ENCODE measurements around the gene PNLIP.

GRCh38 chr10:116554628-116555027, 8.9 kb downstream of the PNLIP start:
- TF ChIP-seq POLR2A (IDR thresholded peaks at IDR 0.05) (no peak), CTCF (IDR thresholded peaks at IDR 0.05) (no peak)
